GM19025 (cell line): ENCODE results near the gene AP2A2.
A peak's percentile ranks its signal among the peaks of the same experiment; 100 is the strongest.

Experiments used
- ATAC-seq: cut with Tn5 transposase; IDR thresholded peaks from one replicate; pipeline ENCODE4 v1.9.1; 2021; ENCODE audit warnings: mild to moderate bottlenecking, low read depth, moderate library complexity; ENCODE audit not compliant: unreplicated experiment

AP2A2 gene

GRCh38 chr11:1037506-1038055 lies 111.9 kb downstream of the AP2A2 start:
- no peak for ATAC-seq

- ATAC-seq = no peak
These were observed 112.7 kb downstream of the AP2A2 start for GRCh38 chr11:1038361-1038760.

GRCh38 chr11:1038921-1039320 lies 113.3 kb downstream of the AP2A2 start:
- no peak for ATAC-seq

- no peak for ATAC-seq
These were observed 114.1 kb downstream of the AP2A2 start for GRCh38 chr11:1039481-1040427.

- ATAC-seq = no peak
These were observed 114.9 kb downstream of the AP2A2 start for GRCh38 chr11:1040428-1041148.

- no peak for ATAC-seq
These were observed 115.4 kb downstream of the AP2A2 start for GRCh38 chr11:1041149-1041467.

GRCh38 chr11:1041471-1041870 lies 115.8 kb downstream of the AP2A2 start:
- ATAC-seq = no peak

- no peak for ATAC-seq
These were observed 116.4 kb downstream of the AP2A2 start for GRCh38 chr11:1041936-1042608.

GRCh38 chr11:1042626-1043562 lies 117.2 kb downstream of the AP2A2 start:
- no peak for ATAC-seq

GRCh38 chr11:1043563-1044096 lies 118.0 kb downstream of the AP2A2 start:
- ATAC-seq = no peak

- ATAC-seq = no peak
These were observed 118.5 kb downstream of the AP2A2 start for GRCh38 chr11:1044160-1044559.

- ATAC-seq = no peak
These were observed 122.0 kb downstream of the AP2A2 start for GRCh38 chr11:1047595-1048156.

- ATAC-seq = no peak
These were observed 122.9 kb downstream of the AP2A2 start for GRCh38 chr11:1048375-1049070.

- no peak for ATAC-seq
These were observed 123.4 kb downstream of the AP2A2 start for GRCh38 chr11:1049071-1049405.

GRCh38 chr11:1049431-1049891 lies 123.8 kb downstream of the AP2A2 start:
- ATAC-seq = no peak

GRCh38 chr11:1049911-1050580 lies 124.4 kb downstream of the AP2A2 start:
- no peak for ATAC-seq

- ATAC-seq = peak; percentile 85
These were observed 125.1 kb downstream of the AP2A2 start for GRCh38 chr11:1050581-1051355.
